ENCODE data around the gene GAS2L1.

The GAS2L1 gene

DNA sequence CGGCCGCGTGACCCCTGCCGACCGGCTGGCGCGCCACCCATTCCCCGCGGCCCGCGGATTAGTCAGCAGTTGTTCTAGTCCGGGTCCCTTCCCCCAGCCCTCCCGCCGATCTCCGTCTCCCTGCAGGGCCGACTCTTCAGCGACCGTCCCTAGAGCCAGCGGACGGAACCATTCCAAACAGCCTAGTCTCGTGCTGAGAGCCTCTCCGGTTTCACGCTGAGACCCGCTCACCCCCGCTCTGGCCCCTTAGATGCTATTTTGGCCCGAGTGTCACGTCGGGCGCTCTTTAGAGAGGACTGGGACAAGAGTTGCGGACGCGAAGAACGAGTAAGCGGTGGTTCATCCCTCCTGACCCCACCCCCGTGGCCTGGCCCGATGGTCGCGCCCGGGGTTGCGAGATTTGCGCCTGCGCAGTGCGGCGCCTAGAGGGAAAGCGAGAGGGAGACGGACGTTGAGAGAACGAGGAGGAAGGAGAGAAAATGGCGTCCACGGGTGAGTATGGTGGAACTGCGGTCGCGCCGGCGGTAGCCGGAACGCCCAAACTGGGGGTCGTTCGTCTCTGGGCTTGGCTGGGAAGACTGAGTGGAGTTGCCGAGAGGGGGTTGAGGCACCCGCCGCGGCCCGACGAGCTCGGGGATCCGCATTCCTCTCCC, 38.5 kb upstream of the GAS2L1 start, which contains the start of the genes EWSR1 and RHBDD3 (continued):
- TF ChIP-seq KLF16 (tag by site-specific recombination; IDR thresholded peaks at IDR 0.05), result peak; percentile 75
- no peak; the same call in 1 of the 2 replicates for TF ChIP-seq ZNF423 (tag by site-specific recombination; IDR thresholded peaks at IDR 0.05)
- no peak for TF ChIP-seq ZNF266 (tag by site-specific recombination; IDR thresholded peaks at IDR 0.05; ENCODE audit: low read depth)
- no peak for TF ChIP-seq ZNF239 (tag by site-specific recombination; IDR thresholded peaks at IDR 0.05)
- no peak for TF ChIP-seq ZNF350 (tag by site-specific recombination; IDR thresholded peaks at IDR 0.05)
- TF ChIP-seq MEIS1 (CRISPR knock-in tag; IDR thresholded peaks at IDR 0.05; ENCODE audit: borderline replicate concordance), result no peak
- TF ChIP-seq ZNF274 (IDR thresholded peaks at IDR 0.05; ENCODE audit: low read length), result no peak
- no peak for TF ChIP-seq ZNF274 (tag by site-specific recombination; IDR thresholded peaks at IDR 0.05; ENCODE audit: borderline replicate concordance)
- TF ChIP-seq ZNF449 (tag by site-specific recombination; IDR thresholded peaks at IDR 0.05), result no peak
- TF ChIP-seq TCF7L2 (IDR thresholded peaks at IDR 0.05; ENCODE audit: borderline replicate concordance, low read depth, low read length), result peak; percentile 64; the same call in 1 of the 2 replicates
- peak; percentile 100 for TF ChIP-seq ZBTB48 (tag by site-specific recombination; IDR thresholded peaks at IDR 0.05)
- no peak for TF ChIP-seq ZNF626 (tag by site-specific recombination; IDR thresholded peaks at IDR 0.05)
- TF ChIP-seq ZNF76 (tag by site-specific recombination; IDR thresholded peaks at IDR 0.05; ENCODE audit: borderline replicate concordance, low read depth), result peak; percentile 60
- no peak for TF ChIP-seq ZNF37A (tag by site-specific recombination; IDR thresholded peaks at IDR 0.05)
- no peak for TF ChIP-seq GLI4 (tag by site-specific recombination; IDR thresholded peaks at IDR 0.05)
- no peak; the same call in none of the 2 replicates for TF ChIP-seq ZNF324 (tag by site-specific recombination; IDR thresholded peaks at IDR 0.05)
- peak; percentile 56; the same call in 1 of the 2 replicates for TF ChIP-seq ZNF10 (tag by site-specific recombination; IDR thresholded peaks at IDR 0.05)
- peak; percentile 19; the same call in 1 of the 2 replicates for TF ChIP-seq ZNF558 (tag by site-specific recombination; IDR thresholded peaks at IDR 0.05)
- peak; percentile 68 for TF ChIP-seq ZNF513 (tag by site-specific recombination; IDR thresholded peaks at IDR 0.05)
- peak; percentile 62; the same call in 1 of the 2 replicates for TF ChIP-seq CTCF (tag by site-specific recombination; IDR thresholded peaks at IDR 0.05)
- TF ChIP-seq ZNF529 (tag by site-specific recombination; IDR thresholded peaks at IDR 0.05; ENCODE audit: insufficient replicate concordance), result no peak
- TF ChIP-seq ZFHX2 (tag by site-specific recombination; conservative IDR thresholded peaks at IDR 0.05), result no peak
- TF ChIP-seq ZNF114 (tag by site-specific recombination; IDR thresholded peaks at IDR 0.05), result no peak
- TF ChIP-seq HOXA7 (CRISPR knock-in tag; IDR thresholded peaks at IDR 0.05; ENCODE audit: borderline replicate concordance), result no peak
- no peak for TF ChIP-seq ZNF138 (tag by site-specific recombination; IDR thresholded peaks at IDR 0.05; ENCODE audit: borderline replicate concordance)
- peak; percentile 55; the same call in 1 of the 2 replicates for TF ChIP-seq ZSCAN23 (tag by site-specific recombination; IDR thresholded peaks at IDR 0.05)
- TF ChIP-seq ZNF24 (tag by site-specific recombination; IDR thresholded peaks at IDR 0.05), result peak; percentile 82
- no peak for TF ChIP-seq ZNF654 (tag by site-specific recombination; IDR thresholded peaks at IDR 0.05; ENCODE audit: low read depth)
- peak; percentile 13; the same call in 1 of the 2 replicates for TF ChIP-seq ZBTB10 (tag by site-specific recombination; IDR thresholded peaks at IDR 0.05)
- TF ChIP-seq KLF8 (tag by site-specific recombination; IDR thresholded peaks at IDR 0.05), result peak; percentile 82
- TF ChIP-seq ZNF488 (tag by site-specific recombination; IDR thresholded peaks at IDR 0.05), result no peak
- no peak for TF ChIP-seq ZNF837 (tag by site-specific recombination; IDR thresholded peaks at IDR 0.05)
- TF ChIP-seq ZNF223 (tag by site-specific recombination; IDR thresholded peaks at IDR 0.05), result no peak

All from HEK293 (cell line).